DND-41 (cell line): ENCODE data around the gene PLXNA4.

ENCODE experiments used
- ATAC-seq: fragments of 200-7000 bp; cut with Tn5 transposase; 3 replicates; pipeline ENCODE4 v1.9.1; 2021; ENCODE audit warnings: low read depth; ENCODE audit not compliant: insufficient read depth
- DNase-seq: peaks from one replicate; pipeline ENCODE4 v3.0.0-alpha.2; 2020
- H2AFZ ChIP-seq: 2 replicates; pipeline ENCODE4 v1.6.0; 2012; ENCODE audit warnings: low read depth, low read length
- H3K27ac ChIP-seq: 2 replicates; pipeline ENCODE4 v1.5.1; 2012; ENCODE audit warnings: low read length, inconsistent platforms
- H3K27me3 ChIP-seq: fragments of 200-600 bp; sonication (generic); 2 replicates; pipeline ENCODE4 v1.6.0; 2012; ENCODE audit warnings: low read length, mild to moderate bottlenecking, inconsistent platforms; ENCODE audit not compliant: insufficient read depth, poor library complexity
- H3K36me3 ChIP-seq: 2 replicates; pipeline ENCODE4 v1.5.1; 2012; ENCODE audit warnings: low read length, inconsistent platforms; ENCODE audit not compliant: insufficient read depth
- H3K4me1 ChIP-seq: 2 replicates; pipeline ENCODE4 v1.5.1; 2012; ENCODE audit warnings: mild to moderate bottlenecking, low read length; ENCODE audit not compliant: insufficient read depth
- H3K4me2 ChIP-seq: 2 replicates; pipeline ENCODE4 v1.6.0; 2012; ENCODE audit warnings: mild to moderate bottlenecking, moderate library complexity, low read length, inconsistent platforms; ENCODE audit not compliant: insufficient read depth
- H3K4me3 ChIP-seq, 2 experiments: fragments of 200-600 bp in 1 of 2; shearing (Covaris generic) in 1 of 2; 2 replicates each; pipeline ENCODE4 v1.5.1; 2012 to 2016; ENCODE audit warnings: inconsistent platforms in 2 of 2, low read length in 2 of 2, mild to moderate bottlenecking in 2 of 2, low read depth in 1 of 2, moderate library complexity in 1 of 2
- H3K79me2 ChIP-seq: 2 replicates; pipeline ENCODE4 v1.6.0; 2012; ENCODE audit warnings: low read length, inconsistent platforms; ENCODE audit not compliant: insufficient read depth
- H3K9ac ChIP-seq: 2 replicates; pipeline ENCODE4 v1.6.0; 2012; ENCODE audit warnings: low read depth, mild to moderate bottlenecking, inconsistent platforms, low read length, moderate library complexity
- H3K9me3 ChIP-seq: 2 replicates; pipeline ENCODE4 v1.5.1; 2012; ENCODE audit warnings: low read length, moderate library complexity, mild to moderate bottlenecking, inconsistent platforms; ENCODE audit not compliant: insufficient read depth, severe bottlenecking
- H4K20me1 ChIP-seq: 2 replicates; pipeline ENCODE4 v1.6.0; 2012; ENCODE audit warnings: low read length; ENCODE audit not compliant: insufficient read depth
- CTCF ChIP-seq: IDR thresholded peaks from 2 replicates; pipeline ENCODE4 v1.5.1; 2012; ENCODE audit warnings: borderline replicate concordance, low read length, moderate library complexity, mild to moderate bottlenecking; ENCODE audit not compliant: poor library complexity, severe bottlenecking; ENCODE audit errors: extremely low read depth
- EZH2 ChIP-seq: IDR thresholded peaks from 3 replicates; pipeline ENCODE4 v1.6.1; 2012; ENCODE audit warnings: borderline replicate concordance, low read depth, mild to moderate bottlenecking, moderate library complexity, low read length, inconsistent platforms; ENCODE audit not compliant: severe bottlenecking

Gene PLXNA4

GRCh38 chr7:132141109-132141508 is 435.2 kb downstream of the PLXNA4 start:
- no peaks in the 10 kb centered on the region for H3K79me2 ChIP-seq
- no peak overlapping the region for H3K4me2 ChIP-seq
- TF ChIP-seq CTCF (no peak), EZH2 (no peak)
- H3K9ac ChIP-seq: no peak overlapping the region
- no peaks in the 10 kb centered on the region for H3K27me3 ChIP-seq
- no peaks in the 10 kb centered on the region for H4K20me1 ChIP-seq
- H2AFZ ChIP-seq: no peak overlapping the region
- no peak overlapping the region for H3K4me3 ChIP-seq
- no peak for ATAC-seq
- H3K9me3 ChIP-seq: no peaks in the 10 kb centered on the region
- no peak for DNase-seq
- no peak overlapping the region for H3K27ac ChIP-seq
- H3K36me3 ChIP-seq: no peaks in the 10 kb centered on the region
- no peaks in the 10 kb centered on the region for H3K4me1 ChIP-seq

GRCh38 chr7:132140341-132140740 is 435.9 kb downstream of the PLXNA4 start:
- H2AFZ ChIP-seq: no peak overlapping the region
- H3K4me1 ChIP-seq: no peaks in the 10 kb centered on the region
- H3K4me2 ChIP-seq: no peak overlapping the region
- TF ChIP-seq EZH2 (no peak), CTCF (no peak)
- no peaks in the 10 kb centered on the region for H3K36me3 ChIP-seq
- no peak overlapping the region for H3K27ac ChIP-seq
- no peaks in the 10 kb centered on the region for H4K20me1 ChIP-seq
- DNase-seq (no peak), ATAC-seq (no peak)
- H3K9ac ChIP-seq: no peak overlapping the region
- no peaks in the 10 kb centered on the region for H3K79me2 ChIP-seq
- no peak overlapping the region for H3K4me3 ChIP-seq
- no peaks in the 10 kb centered on the region for H3K9me3 ChIP-seq
- no peaks in the 10 kb centered on the region for H3K27me3 ChIP-seq

- Histone ChIP-seq H2AFZ (no peak overlapping the region), H3K4me3 (no peak overlapping the region), H3K4me2 (no peak overlapping the region), H3K36me3 (no peaks in the 10 kb centered on the region), H3K9ac (no peak overlapping the region), H3K27me3 (no peaks in the 10 kb centered on the region), H3K79me2 (no peaks in the 10 kb centered on the region), H4K20me1 (no peaks in the 10 kb centered on the region), H3K27ac (no peak overlapping the region), H3K4me1 (no peaks in the 10 kb centered on the region), H3K9me3 (no peaks in the 10 kb centered on the region)
- ATAC-seq (no peak), DNase-seq (no peak)
- no peak for TF ChIP-seq CTCF
- no peak for TF ChIP-seq EZH2
These were observed 437.5 kb downstream of the PLXNA4 start for GRCh38 chr7:132138817-132139216.

- Histone ChIP-seq H2AFZ (no peak overlapping the region), H3K4me2 (no peak overlapping the region), H3K9ac (no peak overlapping the region), H3K4me1 (no peaks in the 10 kb centered on the region), H4K20me1 (no peaks in the 10 kb centered on the region), H3K27me3 (no peaks in the 10 kb centered on the region), H3K79me2 (no peaks in the 10 kb centered on the region), H3K9me3 (no peaks in the 10 kb centered on the region), H3K36me3 (no peaks in the 10 kb centered on the region), H3K27ac (no peak overlapping the region), H3K4me3 (no peak overlapping the region)
- no peak for DNase-seq
- TF ChIP-seq EZH2 (no peak), CTCF (no peak)
- no peak for ATAC-seq
These were observed 438.6 kb downstream of the PLXNA4 start for GRCh38 chr7:132137681-132138080.
